Activated CD4-positive, alpha-beta T cell treated with anti-CD3 and anti-CD28 coated beads, Interleukin-2, Interleukin-6, amounts not matched to agents 100 ng/mL and 50 ng/mL, durations not matched to agents 16 hours and 8 hours (primary cell): ENCODE measurements around the gene C13orf46.
"Not testable (repeated sequence)": the region's sequence is repeated elsewhere in the genome, so short reads cannot be mapped to it uniquely, and the experiment has no call there.

Source experiments
- DNase-seq: peaks from one replicate; pipeline ENCODE4 v3.0.0-alpha.2; 2020

C13orf46 gene

GRCh38 chr13:113973218-113974164, at the start of gene C13orf46:
C13orf46 (minus strand) TSS chr13:113974076; CDS start chr13:113973997, 79 bp downstream.
- no peak for DNase-seq

GRCh38 chr13:114022876-114023275, 49.0 kb upstream of the C13orf46 start:
- DNase-seq, result no peak

GRCh38 chr13:114022309-114022669, 48.4 kb upstream of the C13orf46 start:
- DNase-seq, result no peak

- DNase-seq, result no peak
Observed at GRCh38 chr13:114021464-114022308, 47.8 kb upstream of the C13orf46 start.

- no peak for DNase-seq
Observed at GRCh38 chr13:114020750-114021463, 47.0 kb upstream of the C13orf46 start.

- DNase-seq, result not testable (repeated sequence)
Observed at GRCh38 chr13:114020134-114020533, 46.3 kb upstream of the C13orf46 start.

- DNase-seq, result peak; percentile 16
Observed at GRCh38 chr13:114019367-114019766, 45.5 kb upstream of the C13orf46 start.

GRCh38 chr13:114018461-114019055, 44.7 kb upstream of the C13orf46 start:
- DNase-seq, result no peak

GRCh38 chr13:114017966-114018365, 44.1 kb upstream of the C13orf46 start:
- DNase-seq, result no peak

GRCh38 chr13:114017028-114017630, 43.3 kb upstream of the C13orf46 start:
- DNase-seq, result no peak

GRCh38 chr13:114016321-114017027, 42.6 kb upstream of the C13orf46 start:
- DNase-seq, result no peak

- DNase-seq, result no peak
Observed at GRCh38 chr13:114015969-114016295, 42.1 kb upstream of the C13orf46 start.

GRCh38 chr13:114015111-114015968, 41.5 kb upstream of the C13orf46 start:
- no peak for DNase-seq

- DNase-seq, result no peak
Observed at GRCh38 chr13:114013952-114014629, 40.2 kb upstream of the C13orf46 start.

GRCh38 chr13:114013336-114013735, 39.5 kb upstream of the C13orf46 start:
- no peak for DNase-seq

- no peak for DNase-seq
Observed at GRCh38 chr13:114012921-114013320, 39.0 kb upstream of the C13orf46 start.

- DNase-seq, result no peak
Observed at GRCh38 chr13:114012141-114012540, 38.3 kb upstream of the C13orf46 start.

- no peak for DNase-seq
Observed at GRCh38 chr13:114011226-114011625, 37.4 kb upstream of the C13orf46 start.

GRCh38 chr13:114010401-114011101, 36.7 kb upstream of the C13orf46 start:
- DNase-seq, result peak; percentile 15
